Pancreas (tissue), 8 donors: ENCODE results near the gene PRSS1. TPM values are rescaled to one million over a fixed set of nuclear protein-coding genes. Genes with fewer than 3 reads are reported as not detected.

Experiments
- polyA plus RNA-seq, 2 donors: library from polyadenylated mRNA; stranded (reverse); fragments of 200-250 nt; gene quantifications; one replicate each; pipeline ENCODE4 v1.2.3, GENCODE V29; 2013
- total RNA-seq, 6 donors: library from RNA; stranded (reverse); fragmentation: NEBNext Ultra II Directional in 4 of 6; extraction: Animal tissue kit (Norgen Biotek cat#: 25700) in 4 of 6; gene quantifications; one replicate each; pipeline versions ENCODE4 v1.2.1 to v1.2.4, GENCODE V29; 2021 to 2023
- donor health status: healthy with polysubstance abuse.
- donor health status: DM: no; HTN: no; CAD: no; lungs with moderate emphysema.
- donor health status: DM: no; HTN: no; CAD: no.
- donor health status: Bipolar disorder and iron deficiency.
- donor health status: DM: yes; HTN: yes; CAD: no.
- donor health status: DM: no; HTN: no; CAD: no.
- donor health status: DM: no; HTN: no; CAD: no.
- donor health status: DM: yes; HTN: yes; CAD: no.

Gene PRSS1
- total and polyA plus RNA-seq, 8 donors, result 22,582 to 66,172 (median 41,529) TPM

Other genes starting within 250 kb of the PRSS1 start
- over 10,000 TPM; 42,431 to 136,252 (median 67,286) TPM for gene PRSS2, start 21.5 kb downstream of the PRSS1 start, total RNA-seq
- over 10,000 TPM; 25,162 to 43,147 TPM for gene PRSS2, start 21.5 kb downstream of the PRSS1 start, polyA plus RNA-seq
- 10 to 100 TPM; 23.8 to 34.7 (median 27.0) TPM for gene EPHB6, start 105.6 kb downstream of the PRSS1 start, total RNA-seq
- gene EPHB6, start 105.6 kb downstream of the PRSS1 start, polyA plus RNA-seq, result 100 to 1,000 TPM; 117 to 165 TPM
- gene TRPV6, start 136.3 kb downstream of the PRSS1 start, total RNA-seq, result 10 to 100 TPM; 36.1 to 67.4 (median 47.5) TPM
- gene TRPV6, start 136.3 kb downstream of the PRSS1 start, polyA plus RNA-seq, result 100 to 1,000 TPM; 239 to 308 TPM
- under 1 TPM in 2 of 6 donors, not detected in 4; 0.06 to 0.08 TPM for gene TRPV5, start 184.3 kb downstream of the PRSS1 start, total RNA-seq
- gene TRPV5, start 184.3 kb downstream of the PRSS1 start, polyA plus RNA-seq, result not detected
- gene LLCFC1, start 190.0 kb downstream of the PRSS1 start, total RNA-seq, result not detected
- not detected for gene LLCFC1, start 190.0 kb downstream of the PRSS1 start, polyA plus RNA-seq
- 1 to 10 TPM in 1 of 6 donors, under 1 TPM in 2, not detected in 3; 0.28 to 3.1 (median 0.64) TPM for gene KEL, start 212.9 kb downstream of the PRSS1 start, total RNA-seq
- under 1 TPM; 0.23 to 0.31 TPM for gene KEL, start 212.9 kb downstream of the PRSS1 start, polyA plus RNA-seq